HG02610 (cell line): Measurements from ENCODE around the gene NCAM1.

ENCODE experiments used
- ATAC-seq: cut with Tn5 transposase; IDR thresholded peaks from one replicate; pipeline ENCODE4 v1.9.1; 2021; ENCODE audit warnings: mild to moderate bottlenecking, moderate library complexity; ENCODE audit not compliant: unreplicated experiment

The NCAM1 gene

GRCh38 chr11:113247221-113247620 lies 286.0 kb downstream of the NCAM1 start:
- no peak for ATAC-seq

DNA sequence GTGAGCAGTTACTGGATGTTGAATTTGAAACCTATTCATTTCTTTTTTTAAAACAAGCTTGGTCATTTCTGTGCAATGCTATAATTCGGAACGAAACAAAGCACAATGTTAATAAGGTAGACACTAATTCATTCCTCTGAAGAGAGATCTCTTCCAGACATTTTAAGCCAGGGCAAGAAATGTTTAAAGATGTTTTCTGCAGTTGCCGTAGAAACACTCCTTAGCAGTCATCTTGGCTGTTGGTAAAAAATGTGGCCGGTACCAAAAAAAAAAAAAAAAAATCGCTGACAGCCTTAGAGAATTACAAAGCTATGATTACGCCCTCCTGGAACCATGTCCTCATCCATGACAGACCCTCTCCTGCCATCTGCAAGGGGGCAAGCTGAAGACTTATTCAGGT lies 286.7 kb downstream of the NCAM1 start:
- no peak for ATAC-seq

DNA sequence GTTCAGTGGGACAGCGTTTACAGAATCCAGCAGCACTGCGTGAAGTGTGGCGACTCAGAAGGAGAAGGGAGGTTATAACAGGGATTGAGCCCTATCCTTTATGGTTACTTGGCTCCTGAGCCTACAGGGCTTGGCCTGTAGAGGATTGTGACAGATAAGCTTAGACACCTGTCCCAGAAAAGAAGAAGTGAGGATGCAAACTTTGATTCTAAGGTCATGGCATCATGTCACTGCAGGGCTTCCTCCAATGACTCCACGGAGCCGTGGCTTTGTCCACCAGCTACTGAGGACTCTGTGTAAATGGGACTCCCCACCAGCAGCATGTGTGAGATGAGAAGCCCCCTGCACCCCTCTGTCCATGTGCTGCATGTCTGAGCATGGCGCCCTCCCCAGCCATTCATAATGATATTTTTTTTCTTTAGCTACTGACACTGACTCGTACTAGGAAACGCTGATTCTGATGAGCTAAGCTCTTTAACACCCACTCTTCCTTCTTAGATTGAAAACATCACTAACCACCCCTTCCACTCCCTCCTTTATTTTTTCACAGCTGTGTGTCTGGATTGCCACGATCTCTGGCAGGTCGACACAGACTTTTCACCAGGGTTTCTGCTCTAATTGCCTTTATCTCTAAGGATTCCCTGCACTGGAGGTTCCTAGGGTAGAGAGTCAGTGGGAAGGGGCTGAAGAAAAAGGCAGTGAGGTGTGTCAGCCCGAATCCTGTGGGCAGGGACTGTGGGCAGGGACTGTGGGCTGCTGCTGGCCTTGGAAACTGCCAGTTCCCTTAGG lies 287.7 kb downstream of the NCAM1 start:
- ATAC-seq, result no peak

DNA sequence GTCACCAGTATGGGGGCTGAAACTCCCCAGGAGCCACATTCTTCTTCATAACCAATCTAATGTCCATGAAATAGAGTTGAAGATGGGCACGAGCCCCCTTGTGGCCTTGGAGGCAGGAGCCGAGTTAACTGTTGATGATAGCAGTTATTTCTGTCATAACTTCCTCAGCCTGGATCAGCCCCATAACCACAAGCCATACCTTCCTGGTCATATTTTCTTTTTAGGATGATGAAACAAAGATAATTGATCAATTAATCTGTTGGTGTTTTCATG lies 288.2 kb downstream of the NCAM1 start:
- ATAC-seq, result no peak

- ATAC-seq, result no peak
These were observed 288.6 kb downstream of the NCAM1 start for GRCh38 chr11:113249786-113250185.

- ATAC-seq, result no peak
These were observed 290.1 kb downstream of the NCAM1 start for GRCh38 chr11:113251281-113251680.

- ATAC-seq, result no peak
These were observed 292.2 kb downstream of the NCAM1 start for GRCh38 chr11:113253406-113253805.

DNA sequence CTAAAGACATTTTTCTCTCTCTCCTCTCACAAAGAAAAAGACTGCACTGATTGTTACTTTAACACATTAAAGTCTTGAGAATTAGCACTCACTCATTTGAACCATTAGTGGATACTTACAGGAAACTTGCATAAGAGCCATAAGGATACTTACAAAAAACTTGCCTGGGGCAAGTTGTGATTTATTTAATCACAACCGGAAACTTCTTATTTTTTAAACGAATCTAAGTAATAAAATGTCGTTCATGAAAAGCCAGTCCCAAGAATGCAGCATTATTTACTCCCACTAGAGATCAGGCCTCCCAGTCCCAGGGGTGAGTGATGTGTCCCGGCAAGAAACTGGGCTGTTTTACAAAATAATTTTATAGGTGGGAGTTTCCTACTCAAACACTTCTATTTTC lies 293.9 kb downstream of the NCAM1 start:
- ATAC-seq, result no peak

- no peak for ATAC-seq
These were observed 294.5 kb downstream of the NCAM1 start for GRCh38 chr11:113255741-113256140.

GRCh38 chr11:113256431-113257202 lies 295.4 kb downstream of the NCAM1 start:
- ATAC-seq, result no peak

DNA sequence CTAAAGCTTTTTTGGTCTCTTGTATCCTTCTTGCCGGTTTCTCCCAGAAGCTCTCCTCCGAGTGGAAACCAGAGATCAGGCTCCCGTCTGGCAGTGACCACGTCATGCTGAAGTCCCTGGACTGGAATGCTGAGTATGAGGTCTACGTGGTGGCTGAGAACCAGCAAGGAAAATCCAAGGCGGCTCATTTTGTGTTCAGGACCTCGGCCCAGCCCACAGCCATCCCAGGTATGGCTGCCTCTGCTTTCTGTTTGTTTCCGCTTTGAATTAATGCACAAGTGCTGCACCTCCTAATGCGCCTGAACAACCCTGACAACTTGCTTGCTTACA lies 298.8 kb downstream of the NCAM1 start:
- no peak for ATAC-seq

- no peak for ATAC-seq
These were observed 299.3 kb downstream of the NCAM1 start for GRCh38 chr11:113260541-113260940.

GRCh38 chr11:113261709-113262475 lies 300.7 kb downstream of the NCAM1 start:
- ATAC-seq, result no peak

DNA sequence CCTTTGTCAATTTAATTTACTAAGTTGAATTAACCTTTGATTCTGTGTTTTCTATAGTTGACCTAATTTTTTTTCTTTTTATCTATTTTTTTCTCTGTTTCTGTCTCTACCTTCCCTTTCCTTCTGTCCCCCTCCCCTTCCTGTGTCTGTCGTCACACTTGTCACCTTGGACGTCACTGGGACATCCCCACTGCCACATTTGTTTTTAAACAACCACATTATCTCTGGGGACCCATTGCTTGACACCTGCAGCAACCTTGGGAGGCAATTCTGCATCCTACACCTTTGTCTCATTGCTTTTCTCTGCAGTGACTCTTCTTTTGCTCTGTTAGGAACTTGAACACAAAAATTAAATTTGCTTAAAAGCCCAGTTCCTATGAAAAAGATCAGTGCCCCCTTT lies 301.4 kb downstream of the NCAM1 start:
- ATAC-seq, result no peak

- ATAC-seq, result no peak
These were observed 302.4 kb downstream of the NCAM1 start for GRCh38 chr11:113263458-113264259.

DNA sequence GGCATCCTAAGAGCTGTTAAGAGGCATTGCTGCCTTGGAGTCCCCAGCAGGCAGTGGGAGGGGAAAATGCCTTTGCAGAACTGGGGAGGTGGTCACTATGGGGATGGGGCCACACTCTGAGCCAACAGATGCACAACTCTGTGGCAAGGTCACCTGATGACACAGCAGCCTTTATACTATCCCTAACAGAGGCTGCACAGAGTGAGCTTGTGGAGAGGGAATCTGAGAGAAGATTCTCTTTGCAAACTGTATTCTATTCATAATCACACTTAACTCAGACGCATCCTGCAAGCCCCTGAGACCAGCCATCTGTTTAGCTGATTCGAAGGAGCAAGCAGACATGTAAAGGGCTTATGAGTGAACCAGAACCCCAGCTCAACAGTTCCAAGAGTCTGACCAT lies 304.1 kb downstream of the NCAM1 start:
- ATAC-seq, result no peak

DNA sequence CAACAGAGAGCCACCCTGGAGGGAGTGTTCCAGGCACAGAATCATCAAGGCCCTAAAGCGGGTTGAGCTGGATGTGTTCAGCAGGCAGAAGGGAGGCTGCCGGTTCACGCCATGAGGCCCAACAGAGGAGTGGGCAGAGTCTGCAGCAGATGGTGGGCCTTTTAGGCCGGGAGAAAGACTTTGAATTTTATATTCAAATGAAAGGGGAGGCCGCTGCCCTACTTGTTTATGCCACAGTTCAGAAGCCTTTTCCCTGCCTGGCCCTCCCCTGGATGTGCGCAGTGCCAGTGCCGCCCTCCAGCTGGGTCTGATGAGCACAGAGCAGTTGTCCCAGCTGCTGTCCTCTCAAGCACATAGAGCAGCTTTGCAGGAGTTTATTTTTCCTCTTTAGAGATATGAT lies 306.3 kb downstream of the NCAM1 start:
- no peak for ATAC-seq

DNA sequence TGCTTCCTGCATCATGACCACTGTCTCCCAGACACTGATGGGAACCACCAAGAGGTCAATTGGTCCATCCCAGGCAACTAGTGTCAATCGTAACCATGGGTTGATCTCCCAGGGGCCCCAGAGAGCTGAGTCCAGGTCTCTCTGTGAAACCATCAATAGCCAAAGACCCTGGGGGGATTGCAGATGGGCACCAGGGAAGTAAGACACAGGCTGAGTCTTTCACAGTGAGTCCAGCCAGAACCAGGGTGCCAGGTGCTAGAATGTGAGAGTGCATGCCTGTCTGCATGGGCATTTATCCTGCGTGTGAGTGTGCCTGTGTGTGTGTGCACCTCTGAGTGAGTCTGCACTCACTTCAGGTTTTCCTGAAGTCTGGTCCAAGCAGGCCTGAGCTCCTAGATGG lies 307.9 kb downstream of the NCAM1 start:
- ATAC-seq, result no peak

- no peak for ATAC-seq
These were observed 308.4 kb downstream of the NCAM1 start for GRCh38 chr11:113269636-113270035.

- ATAC-seq, result no peak
These were observed 308.9 kb downstream of the NCAM1 start for GRCh38 chr11:113270080-113270479.

DNA sequence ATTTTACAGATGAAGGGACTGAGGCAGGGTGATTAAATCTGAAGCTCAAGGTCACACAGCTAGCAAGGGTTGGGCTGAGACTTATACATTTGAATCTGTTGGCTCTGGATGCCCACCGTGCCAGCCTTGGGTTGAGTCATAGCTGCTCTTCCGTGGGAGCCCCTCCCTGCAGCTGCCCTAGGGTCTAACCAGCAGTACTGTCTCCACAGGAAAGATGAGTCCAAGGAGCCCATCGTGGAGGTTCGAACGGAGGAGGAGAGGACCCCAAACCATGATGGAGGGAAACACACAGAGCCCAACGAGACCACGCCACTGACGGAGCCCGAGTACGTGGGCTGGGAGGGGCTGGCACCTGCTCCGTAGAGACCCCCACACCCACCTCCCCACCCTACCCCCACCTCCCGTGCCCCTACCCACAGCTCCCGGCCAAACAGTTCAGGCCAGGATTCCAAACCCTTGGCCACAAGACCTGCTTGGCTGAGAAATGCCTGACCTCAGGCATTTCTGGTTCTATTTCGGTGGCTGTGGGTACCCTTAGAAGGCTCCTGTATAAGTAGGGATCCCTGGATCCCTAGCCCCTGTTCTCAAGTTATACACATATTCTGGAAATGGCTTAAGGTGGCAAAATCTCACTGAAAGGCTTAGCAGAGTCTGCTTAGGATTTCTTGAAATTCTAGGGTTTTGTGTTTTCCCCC lies 310.5 kb downstream of the NCAM1 start:
- ATAC-seq, result no peak
